Measurements from ENCODE around the gene LRRC70.
"Not testable (repeated sequence)": the region's sequence is repeated elsewhere in the genome, so short reads cannot be mapped to it uniquely, and the experiment has no call there.

The LRRC70 gene

GRCh38 chr5:62564101-62564500, 14.5 kb upstream of the LRRC70 start:
- TF ChIP-seq CTCF (IDR thresholded peaks at IDR 0.05; ENCODE audit: low read depth, low read length), result no peak
- no peak for DNase-seq (ENCODE audit: extremely low read depth, low read depth)

- not testable (repeated sequence) for DNase-seq (ENCODE audit: extremely low read depth, low read depth)
Measured at GRCh38 chr5:62565740-62566139, 12.9 kb upstream of the LRRC70 start.

- TF ChIP-seq CTCF (IDR thresholded peaks at IDR 0.05; ENCODE audit: low read depth, low read length), result no peak
Measured at GRCh38 chr5:62568143-62568542, 10.5 kb upstream of the LRRC70 start.

GRCh38 chr5:62568800-62569432, 9.7 kb upstream of the LRRC70 start:
- no peak for TF ChIP-seq CTCF (IDR thresholded peaks at IDR 0.05; ENCODE audit: low read depth, low read length)
- no peak for DNase-seq (ENCODE audit: extremely low read depth, low read depth)

More at GRCh38 chr5:62568143-62568542, 10.5 kb upstream of the LRRC70 start:
- DNase-seq (ENCODE audit: extremely low read depth, low read depth), result no peak

GRCh38 chr5:62569470-62569869, 9.1 kb upstream of the LRRC70 start:
- DNase-seq (ENCODE audit: extremely low read depth, low read depth), result no peak
- no peak for TF ChIP-seq CTCF (IDR thresholded peaks at IDR 0.05; ENCODE audit: low read depth, low read length)

- DNase-seq (ENCODE audit: extremely low read depth, low read depth), result no peak
- TF ChIP-seq CTCF (IDR thresholded peaks at IDR 0.05; ENCODE audit: low read depth, low read length), result no peak
Measured at GRCh38 chr5:62572918-62573514, 5.6 kb upstream of the LRRC70 start.

GRCh38 chr5:62574599-62574998, 4.0 kb upstream of the LRRC70 start:
- DNase-seq (ENCODE audit: extremely low read depth, low read depth), result no peak
- TF ChIP-seq CTCF (IDR thresholded peaks at IDR 0.05; ENCODE audit: low read depth, low read length), result no peak

- DNase-seq (ENCODE audit: extremely low read depth, low read depth), result no peak
- TF ChIP-seq CTCF (IDR thresholded peaks at IDR 0.05; ENCODE audit: low read depth, low read length), result no peak
Measured at GRCh38 chr5:62575066-62575465, 3.6 kb upstream of the LRRC70 start.

All from AG09319 (cell line).